C4-2B (cell line): Measurements from ENCODE around the gene IL21.

Experiments
- ZFX ChIP-seq: fragments of 450-650 bp; IDR thresholded peaks from 2 replicates; pipeline ENCODE4 v1.6.1; 2017
- TF ChIP-seq, protein P1 (sequence below): fragments of 450-650 bp; conservative IDR thresholded peaks from 2 replicates; pipeline ENCODE4 v1.5.1; 2017; ENCODE audit warnings: mild to moderate bottlenecking

DNA sequence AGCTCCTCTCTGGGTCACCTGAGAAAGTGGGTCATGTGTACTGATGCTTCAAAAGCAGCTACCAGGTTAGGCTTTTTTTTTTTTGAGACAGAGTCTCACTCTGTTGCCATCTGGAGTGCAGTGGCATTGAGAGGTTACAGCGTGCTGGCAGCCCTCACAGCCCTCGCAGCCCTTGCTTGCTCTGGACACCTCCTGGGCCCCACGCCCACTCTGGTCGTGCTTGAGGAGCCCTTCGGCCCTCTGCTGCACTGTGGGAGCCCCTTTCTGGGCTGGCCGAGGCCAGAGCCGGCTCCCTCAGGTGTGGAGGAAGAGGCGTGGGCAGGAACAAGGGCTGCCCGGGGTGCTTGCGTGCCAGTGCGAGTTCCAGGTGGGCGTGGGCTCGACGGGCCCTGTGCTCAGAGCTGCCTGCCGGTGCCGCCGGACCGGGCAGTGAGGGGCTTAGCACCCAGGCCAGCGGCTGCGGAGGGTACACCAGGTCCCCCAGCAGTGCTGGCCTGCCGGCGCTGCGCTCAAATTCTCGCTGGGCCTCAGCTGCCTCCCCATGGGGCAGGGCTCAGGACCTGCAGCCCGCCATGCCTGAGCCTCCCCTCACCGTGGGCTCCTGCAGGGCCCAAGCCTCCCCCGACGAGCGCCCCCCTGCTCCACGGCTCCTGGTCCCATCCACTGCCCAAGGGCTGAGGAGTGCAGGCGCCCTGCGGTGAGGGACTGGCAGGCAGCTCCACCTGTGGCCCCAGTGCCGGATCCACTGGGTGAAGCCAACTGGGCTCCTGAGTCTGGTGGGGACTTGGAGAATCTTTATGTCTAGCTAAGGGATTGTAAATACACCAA is 49.3 kb upstream of the IL21 start:
- TF ChIP-seq, protein P1, sequence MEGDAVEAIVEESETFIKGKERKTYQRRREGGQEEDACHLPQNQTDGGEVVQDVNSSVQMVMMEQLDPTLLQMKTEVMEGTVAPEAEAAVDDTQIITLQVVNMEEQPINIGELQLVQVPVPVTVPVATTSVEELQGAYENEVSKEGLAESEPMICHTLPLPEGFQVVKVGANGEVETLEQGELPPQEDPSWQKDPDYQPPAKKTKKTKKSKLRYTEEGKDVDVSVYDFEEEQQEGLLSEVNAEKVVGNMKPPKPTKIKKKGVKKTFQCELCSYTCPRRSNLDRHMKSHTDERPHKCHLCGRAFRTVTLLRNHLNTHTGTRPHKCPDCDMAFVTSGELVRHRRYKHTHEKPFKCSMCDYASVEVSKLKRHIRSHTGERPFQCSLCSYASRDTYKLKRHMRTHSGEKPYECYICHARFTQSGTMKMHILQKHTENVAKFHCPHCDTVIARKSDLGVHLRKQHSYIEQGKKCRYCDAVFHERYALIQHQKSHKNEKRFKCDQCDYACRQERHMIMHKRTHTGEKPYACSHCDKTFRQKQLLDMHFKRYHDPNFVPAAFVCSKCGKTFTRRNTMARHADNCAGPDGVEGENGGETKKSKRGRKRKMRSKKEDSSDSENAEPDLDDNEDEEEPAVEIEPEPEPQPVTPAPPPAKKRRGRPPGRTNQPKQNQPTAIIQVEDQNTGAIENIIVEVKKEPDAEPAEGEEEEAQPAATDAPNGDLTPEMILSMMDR = no peak
- TF ChIP-seq ZFX = no peak
